ENCODE results near the gene LASP1. TPM values are rescaled to one million over a fixed set of nuclear protein-coding genes. Genes with fewer than 3 reads are reported as not detected.

Gene LASP1
- polyA plus RNA-seq, 1 donor from 2014 or later: 56.3 TPM

- no peaks in the 10 kb centered on the region for H3K9me2 ChIP-seq (ENCODE audit: insufficient read depth, low read length)
- no peak for TF ChIP-seq REST (IDR thresholded peaks at IDR 0.05; ENCODE audit: borderline replicate concordance)
- no peak for TF ChIP-seq POLR2AphosphoS5 (IDR thresholded peaks at IDR 0.05)
- no peak for TF ChIP-seq CTCF (IDR thresholded peaks at IDR 0.05; ENCODE audit: poor library complexity, severe bottlenecking)
- TF ChIP-seq MXI1 (conservative IDR thresholded peaks at IDR 0.05; ENCODE audit: poor library complexity, severe bottlenecking): no peak
- no peak for TF ChIP-seq RAD21 (conservative IDR thresholded peaks at IDR 0.05)
- TF ChIP-seq TAF1 (IDR thresholded peaks at IDR 0.05; ENCODE audit: low read depth): no peak
- H3K4me3 ChIP-seq (ENCODE audit: low read length): peak overlapping the region; percentile 98
- H3K79me2 ChIP-seq (replicated peaks; ENCODE audit: insufficient read depth, low read length): peaks cover 26% of the 10 kb centered on the region
- H4K20me1 ChIP-seq (ENCODE audit: insufficient read depth): peaks cover 4% of the 10 kb centered on the region
- no peaks in the 10 kb centered on the region for H3K27me3 ChIP-seq (ENCODE audit: insufficient read depth, low read depth, low read length)
- H3F3A ChIP-seq (ENCODE audit: insufficient read depth, low read length, poor library complexity, severe bottlenecking): peaks cover 5% of the 10 kb centered on the region
- no peak overlapping the region for H2AFZ ChIP-seq (ENCODE audit: low read depth, low read length)
- no peaks in the 10 kb centered on the region for H3K36me3 ChIP-seq (ENCODE audit: insufficient read depth, low read length)
- peak overlapping the region; percentile 99 for H3K9ac ChIP-seq (ENCODE audit: low read length)
- peak overlapping the region; percentile 53 for H3K4me2 ChIP-seq (ENCODE audit: low read length)
- H3K9me3 ChIP-seq (ENCODE audit: low read length): no peaks in the 10 kb centered on the region
- H3K27ac ChIP-seq (ENCODE audit: low read length): peak overlapping the region; percentile 99
Measured at GRCh38 chr17:38867968-38868816, 1.7 kb upstream of the LASP1 start.

GRCh38 chr17:38868817-38869525 lies 887 bp upstream of the LASP1 start:
- peak overlapping the region; percentile 99 for H3K9ac ChIP-seq (ENCODE audit: low read length)
- H3K4me2 ChIP-seq (ENCODE audit: low read length): peak overlapping the region; percentile 35
- no peaks in the 10 kb centered on the region for H3K27me3 ChIP-seq (ENCODE audit: insufficient read depth, low read depth, low read length)
- H3K4me3 ChIP-seq (ENCODE audit: low read length): peak overlapping the region; percentile 98
- peak overlapping the region; percentile 85 for H2AFZ ChIP-seq (ENCODE audit: low read depth, low read length)
- peaks cover 4% of the 10 kb centered on the region for H4K20me1 ChIP-seq (ENCODE audit: insufficient read depth)
- H3F3A ChIP-seq (ENCODE audit: insufficient read depth, low read length, poor library complexity, severe bottlenecking): peaks cover 5% of the 10 kb centered on the region
- H3K9me2 ChIP-seq (ENCODE audit: insufficient read depth, low read length): no peaks in the 10 kb centered on the region
- H3K9me3 ChIP-seq (ENCODE audit: low read length): no peaks in the 10 kb centered on the region
- H3K79me2 ChIP-seq (replicated peaks; ENCODE audit: insufficient read depth, low read length): peaks cover 33% of the 10 kb centered on the region
- no peaks in the 10 kb centered on the region for H3K36me3 ChIP-seq (ENCODE audit: insufficient read depth, low read length)
- peak; percentile 55 for TF ChIP-seq POLR2AphosphoS5 (IDR thresholded peaks at IDR 0.05)
- TF ChIP-seq RAD21 (conservative IDR thresholded peaks at IDR 0.05): peak; percentile 18
- TF ChIP-seq TAF1 (IDR thresholded peaks at IDR 0.05; ENCODE audit: low read depth): peak; percentile 70
- peak; percentile 73 for TF ChIP-seq CTCF (IDR thresholded peaks at IDR 0.05; ENCODE audit: poor library complexity, severe bottlenecking)
- no peak for TF ChIP-seq MXI1 (conservative IDR thresholded peaks at IDR 0.05; ENCODE audit: poor library complexity, severe bottlenecking)
- TF ChIP-seq EZH2 (IDR thresholded peaks at IDR 0.05; ENCODE audit: borderline replicate concordance, insufficient read depth, low read length, poor library complexity, severe bottlenecking): no peak
- peak; percentile 80 for TF ChIP-seq REST (IDR thresholded peaks at IDR 0.05; ENCODE audit: borderline replicate concordance)
- TF ChIP-seq EP300 (conservative IDR thresholded peaks at IDR 0.05; ENCODE audit: poor library complexity, severe bottlenecking): peak; percentile 55
- H3K27ac ChIP-seq (ENCODE audit: low read length): peak overlapping the region; percentile 99

Data from neural cell (in vitro differentiated cells).